GM12878 (cell line): Measurements from ENCODE around the gene RPSA. TPM values are rescaled to one million over a fixed set of nuclear protein-coding genes. Genes with fewer than 3 reads are reported as not detected.
A peak's percentile ranks its signal among the peaks of the same experiment; 100 is the strongest.

Source experiments
- ATAC-seq: fragments of 200-7000 bp; cut with Tn5 transposase; 3 replicates; pipeline ENCODE4 v1.9.1; 2020; ENCODE audit warnings: mild to moderate bottlenecking, moderate library complexity
- BruUV-seq: library from RNA; stranded (reverse); fragments of 400-500 nt; replicated peaks from 2 replicates; lab custom pipeline; 2021; lab: Mats Ljungman, UMichigan
- CTCF ChIA-PET: fragments of 300-600 bp; sonication (Branson Sonifier 250); formaldehyde crosslinking; extraction: SDS; loops from one replicate; lab custom pipeline; 2021; ENCODE audit warnings: inconsistent platforms; lab: Yijun Ruan, JAX
- POLR2A ChIA-PET: fragments of 350-600 bp; formaldehyde crosslinking; extraction: SDS; loops from one replicate; lab custom pipeline; 2021; ENCODE audit warnings: inconsistent platforms; lab: Charles Lee
- RAD21 ChIA-PET: fragments of 300-600 bp; sonication (Branson Sonifier 250); formaldehyde crosslinking; loops from one replicate; lab custom pipeline; 2023; ENCODE audit warnings: antibody characterized with exemption; ENCODE audit not compliant: unreplicated experiment; lab: Charles Lee
- SMC1A ChIA-PET: fragments of 300-600 bp; sonication (Branson Sonifier 250); formaldehyde crosslinking; loops from one replicate; lab custom pipeline; 2023; ENCODE audit not compliant: unreplicated experiment, uncharacterized antibody; lab: Charles Lee
- DNase-seq: peaks from one replicate; pipeline ENCODE4 v3.0.0-alpha.2; 2011; ENCODE audit warnings: low read depth, low spot score
- FAIRE-seq: peaks from 3 replicates; lab custom pipeline; 2011; peaks lifted over from hg19 to GRCh38; lab: Jason Lieb, UNC
- H2AFZ ChIP-seq: 2 replicates; pipeline ENCODE4 v1.6.0; 2011; ENCODE audit warnings: low read depth, low read length, control low read depth; ENCODE audit not compliant: control insufficient read depth
- H3K27ac ChIP-seq: 2 replicates; pipeline ENCODE4 v1.5.1; 2011; ENCODE audit warnings: control low read depth; ENCODE audit not compliant: control insufficient read depth, insufficient read depth
- H3K27me3 ChIP-seq, 2 experiments: replicated peaks in 1 of 2; 2 replicates each; pipeline versions ENCODE4 v1.6.0 to v1.6.1; 2011; ENCODE audit warnings: low read length in 1 of 2; ENCODE audit not compliant: control insufficient read depth in 2 of 2, insufficient read depth in 2 of 2
- H3K36me3 ChIP-seq, 2 experiments: 2 replicates each; pipeline ENCODE4 v1.5.1; 2011; ENCODE audit warnings: low read length in 1 of 2; ENCODE audit not compliant: control insufficient read depth in 2 of 2, insufficient read depth in 2 of 2
- H3K4me1 ChIP-seq: 2 replicates; pipeline ENCODE4 v1.6.1; 2011; ENCODE audit warnings: mild to moderate bottlenecking, low read length, moderate library complexity, mixed read lengths; ENCODE audit not compliant: control insufficient read depth, insufficient read depth
- H3K4me2 ChIP-seq: 2 replicates; pipeline ENCODE4 v1.6.0; 2011; ENCODE audit warnings: control low read depth; ENCODE audit not compliant: control insufficient read depth, insufficient read depth
- H3K4me3 ChIP-seq: fragments of 200-600 bp; sonication (generic); 2 replicates; pipeline ENCODE4 v1.5.1; 2016
- H3K79me2 ChIP-seq: 2 replicates; pipeline ENCODE4 v1.6.0; 2011; ENCODE audit warnings: low read length; ENCODE audit not compliant: control insufficient read depth, insufficient read depth
- H3K9ac ChIP-seq: 2 replicates; pipeline ENCODE4 v1.8.0; 2011; ENCODE audit warnings: low read length, control low read depth, mixed read lengths; ENCODE audit not compliant: control insufficient read depth, insufficient read depth
- H3K9me3 ChIP-seq: replicated peaks from 3 replicates; pipeline ENCODE4 v1.5.1; 2011; ENCODE audit warnings: mild to moderate bottlenecking, low read length; ENCODE audit not compliant: control insufficient read depth, insufficient read depth
- H4K20me1 ChIP-seq: 2 replicates; pipeline ENCODE4 v1.6.0; 2011; ENCODE audit not compliant: control insufficient read depth, insufficient read depth
- CHD1 ChIP-seq: IDR thresholded peaks from 2 replicates; pipeline ENCODE4 v1.6.1; 2012; ENCODE audit warnings: low read depth, low read length, improper control_type of control experiment
- JUNB ChIP-seq: IDR thresholded peaks from 2 replicates; pipeline ENCODE4 v1.6.1; 2016; ENCODE audit warnings: antibody characterized with exemption, mild to moderate bottlenecking
- in situ Hi-C: fragments of 300-500 bp; cut with MboI; formaldehyde crosslinking; loops from 9 replicates; pipeline ENCODE4 v1.14.3; 2018; ENCODE audit warnings: mixed read lengths
- intact Hi-C: fragments of 100-400 bp; cut with micrococcal nuclease; formaldehyde crosslinking; loops from one replicate; pipeline ENCODE4 v1.14.2; 2022; ENCODE audit not compliant: unreplicated experiment
- polyA plus RNA-seq, 11 experiments: library from polyadenylated mRNA; depleted of rRNA in 4 of 11; unstranded in 6 of 11; stranded (reverse) in 5 of 11; fragments of >200 nt; fragmentation: Nextera tagmentation in 4 of 11; fragmentation: Illumina TruSeq in 1 of 11; extraction: Ambion mirVana in 4 of 11; extraction: Trizol in 1 of 11; gene quantifications; 1 replicate in 1 of 11; 2 replicates in 10 of 11; pipeline versions ENCODE4 v1.2.1 to v1.2.3, GENCODE V29; 2011 to 2016; ENCODE audit warnings: inconsistent platforms in 2 of 11, missing spikeins in 2 of 11, low read depth in 1 of 11
- total RNA-seq, 4 experiments: library from RNA; depleted of rRNA in 3 of 4; stranded (reverse); fragments of >200 nt in 3 of 4; fragmentation: Illumina TruSeq in 1 of 4; extraction: Trizol in 1 of 4; gene quantifications; 2 replicates each; pipeline versions ENCODE4 v1.2.1 to v1.2.3, GENCODE V29; 2013 to 2021
- TF ChIP-seq, protein P1 (sequence below): fragments of 450-650 bp; IDR thresholded peaks from 2 replicates; pipeline ENCODE4 v1.6.1; 2017; ENCODE audit warnings: borderline replicate concordance

RPSA gene
- total and polyA plus RNA-seq, 10 of the 15 experiments (the other 5 are each of a cell fraction or from before 2014, with no cell fraction given) = 1,012 to 5,036 (median 3,460) TPM

DNA sequence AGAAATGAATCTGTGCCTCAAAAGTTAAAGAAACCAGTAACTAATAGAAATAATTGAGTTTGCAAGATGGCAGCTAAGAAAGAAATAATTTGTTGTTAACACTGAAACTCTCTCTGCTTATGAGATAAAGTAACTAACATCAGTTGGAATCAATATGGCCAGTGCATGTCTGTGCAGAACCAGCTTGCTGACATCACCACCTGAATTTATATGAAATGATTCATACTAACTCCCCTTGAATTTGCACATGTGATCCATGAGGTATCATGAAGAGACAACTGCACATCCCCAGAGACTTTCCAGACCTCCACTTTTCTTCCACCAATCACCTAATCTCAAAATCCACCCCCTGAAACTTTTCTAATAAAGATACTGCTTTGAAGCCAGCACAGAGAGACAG lies 33.7 kb upstream of the RPSA start:
- no peaks in the 10 kb centered on the region for H3K79me2 ChIP-seq
- in situ Hi-C loops = no loop called here
- CTCF ChIA-PET = interaction anchor here (0.7 to 2.9 kb wide), 6 partner anchors 10 to 184 kb away, joined by 3 to 18 read pairs (median 4); no protein-coding TSS in a partner anchor
- intact Hi-C loops = no loop called here
- no peak overlapping the region for H3K4me2 ChIP-seq
- TF ChIP-seq JUNB (0 out of 2 replicates have a peak, but pooled peaks have one; percentile 9), CHD1 (no peak)
- TF ChIP-seq, protein P1, sequence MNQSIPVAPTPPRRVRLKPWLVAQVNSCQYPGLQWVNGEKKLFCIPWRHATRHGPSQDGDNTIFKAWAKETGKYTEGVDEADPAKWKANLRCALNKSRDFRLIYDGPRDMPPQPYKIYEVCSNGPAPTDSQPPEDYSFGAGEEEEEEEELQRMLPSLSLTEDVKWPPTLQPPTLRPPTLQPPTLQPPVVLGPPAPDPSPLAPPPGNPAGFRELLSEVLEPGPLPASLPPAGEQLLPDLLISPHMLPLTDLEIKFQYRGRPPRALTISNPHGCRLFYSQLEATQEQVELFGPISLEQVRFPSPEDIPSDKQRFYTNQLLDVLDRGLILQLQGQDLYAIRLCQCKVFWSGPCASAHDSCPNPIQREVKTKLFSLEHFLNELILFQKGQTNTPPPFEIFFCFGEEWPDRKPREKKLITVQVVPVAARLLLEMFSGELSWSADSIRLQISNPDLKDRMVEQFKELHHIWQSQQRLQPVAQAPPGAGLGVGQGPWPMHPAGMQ = no peak
- no peak for FAIRE-seq
- H3K27ac ChIP-seq = no peak overlapping the region
- H3K36me3 ChIP-seq = no peaks in the 10 kb centered on the region
- H3K9ac ChIP-seq = no peak overlapping the region
- DNase-seq = no peak
- SMC1A ChIA-PET = interaction anchor here (1.1 to 3.2 kb wide), 3 partner anchors 16 to 183 kb away, joined by 4 to 13 read pairs (median 4); no protein-coding TSS in a partner anchor
- ATAC-seq = no peak
- POLR2A ChIA-PET = no interaction called here
- no peak overlapping the region for H3K4me3 ChIP-seq
- no peaks in the 10 kb centered on the region for H3K27me3 ChIP-seq
- peaks cover 12% of the 10 kb centered on the region for H3K4me1 ChIP-seq
- RAD21 ChIA-PET = interaction anchor here (1.1 to 9.6 kb wide), 2 partner anchors 25 to 81 kb away, joined by 4 to 232 read pairs; no protein-coding TSS in a partner anchor
- no peaks in the 10 kb centered on the region; the same call in 2 of the 3 replicates for H3K9me3 ChIP-seq
- H4K20me1 ChIP-seq = no peaks in the 10 kb centered on the region
- no TSS peak for BruUV-seq
- H2AFZ ChIP-seq = no peak overlapping the region
